ENCODE measurements around the gene PIM1. TPM values are rescaled to one million over a fixed set of nuclear protein-coding genes. Genes with fewer than 3 reads are reported as not detected.

The PIM1 gene
- total and polyA plus RNA-seq, 9 of the 15 experiments (the other 6 are each of a cell fraction or from before 2014, with no cell fraction given), result 19.0 to 789 (median 212) TPM

DNA sequence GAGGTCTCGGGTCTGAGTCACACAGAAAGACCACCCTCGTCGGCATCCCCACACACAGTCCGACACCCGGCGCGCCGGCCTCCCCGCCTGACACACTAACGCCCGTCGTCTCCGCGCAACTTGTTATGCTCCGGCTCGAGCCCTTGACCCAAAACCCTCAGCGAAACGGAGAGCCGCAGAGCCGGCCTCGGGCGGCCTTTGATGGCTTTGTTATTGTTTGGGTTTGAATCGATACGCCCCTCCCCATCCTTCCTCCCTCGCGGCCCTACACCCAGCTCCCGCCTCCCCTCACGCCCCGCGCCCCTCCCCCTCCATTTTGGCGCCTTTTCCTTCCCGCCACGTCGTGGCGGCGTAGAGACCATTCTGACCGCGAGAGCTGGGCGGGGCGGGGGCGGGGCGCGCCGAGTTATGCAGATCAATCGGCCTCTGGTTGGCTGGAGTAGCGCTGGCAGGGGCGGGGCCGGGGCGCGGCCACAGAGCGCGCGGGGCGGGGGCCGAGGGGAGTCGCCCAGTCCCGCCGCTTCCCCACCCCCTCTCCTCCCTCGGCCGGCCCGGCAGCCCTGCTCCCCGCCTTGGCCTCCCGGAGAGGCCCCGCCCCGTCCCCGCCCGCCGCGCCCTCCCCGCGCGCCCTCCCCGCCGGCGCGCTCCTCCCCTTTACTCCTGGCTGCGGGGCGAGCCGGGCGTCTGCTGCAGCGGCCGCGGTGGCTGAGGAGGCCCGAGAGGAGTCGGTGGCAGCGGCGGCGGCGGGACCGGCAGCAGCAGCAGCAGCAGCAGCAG is at the start of gene PIM1 (continued):
- 0 out of 2 replicates have a peak, but pooled peaks have one; percentile 2 for TF ChIP-seq RERE (CRISPR knock-in tag; IDR thresholded peaks at IDR 0.05; ENCODE audit: borderline replicate concordance)
- TF ChIP-seq RB1 (IDR thresholded peaks at IDR 0.05; ENCODE audit: low read depth), result peak; percentile 99
- no peak for TF ChIP-seq CSDE1 (IDR thresholded peaks at IDR 0.05)
- no peak for TF ChIP-seq ZNF165 (CRISPR knock-in tag; IDR thresholded peaks at IDR 0.05; ENCODE audit: borderline replicate concordance)
- TF ChIP-seq KAT7 (CRISPR knock-in tag; IDR thresholded peaks at IDR 0.05; ENCODE audit: borderline replicate concordance), result no peak; the same call in 1 of the 2 replicates
- TF ChIP-seq RCOR1 (IDR thresholded peaks at IDR 0.05; ENCODE audit: borderline replicate concordance in 1 of 2, low read depth in 2 of 2, low read length in 2 of 2), result peak in 1 of 2 experiments; percentile 59; a peak in 1 of 4 replicates
- TF ChIP-seq, protein P1, sequence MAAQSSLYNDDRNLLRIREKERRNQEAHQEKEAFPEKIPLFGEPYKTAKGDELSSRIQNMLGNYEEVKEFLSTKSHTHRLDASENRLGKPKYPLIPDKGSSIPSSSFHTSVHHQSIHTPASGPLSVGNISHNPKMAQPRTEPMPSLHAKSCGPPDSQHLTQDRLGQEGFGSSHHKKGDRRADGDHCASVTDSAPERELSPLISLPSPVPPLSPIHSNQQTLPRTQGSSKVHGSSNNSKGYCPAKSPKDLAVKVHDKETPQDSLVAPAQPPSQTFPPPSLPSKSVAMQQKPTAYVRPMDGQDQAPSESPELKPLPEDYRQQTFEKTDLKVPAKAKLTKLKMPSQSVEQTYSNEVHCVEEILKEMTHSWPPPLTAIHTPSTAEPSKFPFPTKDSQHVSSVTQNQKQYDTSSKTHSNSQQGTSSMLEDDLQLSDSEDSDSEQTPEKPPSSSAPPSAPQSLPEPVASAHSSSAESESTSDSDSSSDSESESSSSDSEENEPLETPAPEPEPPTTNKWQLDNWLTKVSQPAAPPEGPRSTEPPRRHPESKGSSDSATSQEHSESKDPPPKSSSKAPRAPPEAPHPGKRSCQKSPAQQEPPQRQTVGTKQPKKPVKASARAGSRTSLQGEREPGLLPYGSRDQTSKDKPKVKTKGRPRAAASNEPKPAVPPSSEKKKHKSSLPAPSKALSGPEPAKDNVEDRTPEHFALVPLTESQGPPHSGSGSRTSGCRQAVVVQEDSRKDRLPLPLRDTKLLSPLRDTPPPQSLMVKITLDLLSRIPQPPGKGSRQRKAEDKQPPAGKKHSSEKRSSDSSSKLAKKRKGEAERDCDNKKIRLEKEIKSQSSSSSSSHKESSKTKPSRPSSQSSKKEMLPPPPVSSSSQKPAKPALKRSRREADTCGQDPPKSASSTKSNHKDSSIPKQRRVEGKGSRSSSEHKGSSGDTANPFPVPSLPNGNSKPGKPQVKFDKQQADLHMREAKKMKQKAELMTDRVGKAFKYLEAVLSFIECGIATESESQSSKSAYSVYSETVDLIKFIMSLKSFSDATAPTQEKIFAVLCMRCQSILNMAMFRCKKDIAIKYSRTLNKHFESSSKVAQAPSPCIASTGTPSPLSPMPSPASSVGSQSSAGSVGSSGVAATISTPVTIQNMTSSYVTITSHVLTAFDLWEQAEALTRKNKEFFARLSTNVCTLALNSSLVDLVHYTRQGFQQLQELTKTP (IDR thresholded peaks at IDR 0.05; ENCODE audit: low read depth in 1 of 2, partially characterized antibody in 2 of 2), result peak; percentile 25 to 63
- peak; percentile 71 for TF ChIP-seq RNF2 (IDR thresholded peaks at IDR 0.05)
- peak; percentile 51 for TF ChIP-seq EP300 (IDR thresholded peaks at IDR 0.05; ENCODE audit: low read length)
- no peak for TF ChIP-seq NR2C1 (IDR thresholded peaks at IDR 0.05)
- TF ChIP-seq NR2C1 (tag; IDR thresholded peaks at IDR 0.05), result 0 out of 2 replicates have a peak, but pooled peaks have one; percentile 12
- TF ChIP-seq E2F5 (CRISPR knock-in tag; IDR thresholded peaks at IDR 0.05), result no peak
- TF ChIP-seq SMAD4 (CRISPR knock-in tag; conservative IDR thresholded peaks at IDR 0.05), result peak; percentile 92
- no peak for TF ChIP-seq ZNF445 (CRISPR knock-in tag; IDR thresholded peaks at IDR 0.05; ENCODE audit: low read depth)
- TF ChIP-seq LCOR (CRISPR knock-in tag; IDR thresholded peaks at IDR 0.05), result peak; percentile 97
- no peak for TF ChIP-seq TCF3 (CRISPR knock-in tag; IDR thresholded peaks at IDR 0.05)
- peak; percentile 98 for TF ChIP-seq TAF1 (IDR thresholded peaks at IDR 0.05; ENCODE audit: control insufficient read depth, extremely low read depth, insufficient read depth, low read length, severe bottlenecking)
- 0 out of 2 replicates have a peak, but pooled peaks have one; percentile 42 for TF ChIP-seq HDAC2 (IDR thresholded peaks at IDR 0.05)
